Ectodermal cell (in vitro differentiated cells): Measurements from ENCODE around the gene RNPEPL1.

Source experiments
- H3K27ac ChIP-seq: 2 replicates; pipeline ENCODE4 v1.7.0; 2013; ENCODE audit warnings: mild to moderate bottlenecking, low read depth, low read length; ENCODE audit not compliant: insufficient read depth, poor library complexity, severe bottlenecking
- H3K27me3 ChIP-seq: 2 replicates; pipeline ENCODE4 v1.7.0; 2013; ENCODE audit warnings: mild to moderate bottlenecking, low read length; ENCODE audit not compliant: insufficient read depth, control insufficient read depth, poor library complexity, severe bottlenecking
- H3K36me3 ChIP-seq: one replicate; pipeline ENCODE4 v1.7.0; 2013; ENCODE audit warnings: low read length; ENCODE audit not compliant: control insufficient read depth, insufficient read depth
- H3K4me1 ChIP-seq: one replicate; pipeline ENCODE4 v1.7.0; 2013; ENCODE audit warnings: low read length; ENCODE audit not compliant: control insufficient read depth, insufficient read depth
- H3K4me3 ChIP-seq: 2 replicates; pipeline ENCODE4 v1.7.0; 2013; ENCODE audit warnings: low read depth, low read length, control low read depth; ENCODE audit not compliant: insufficient read depth
- H3K9me3 ChIP-seq: 2 replicates; pipeline ENCODE4 v1.7.0; 2013; ENCODE audit warnings: mild to moderate bottlenecking, low read length, moderate library complexity; ENCODE audit not compliant: control insufficient read depth
- WGBS, 2 experiments: methylation state at CpG; one replicate each; pipeline ENCODE4 v1.1.7; 2013; ENCODE audit warnings: missing lambda C conversion rate in 2 of 2; 5-methylcytosine and 5-hydroxymethylcytosine counted together

Gene RNPEPL1

DNA sequence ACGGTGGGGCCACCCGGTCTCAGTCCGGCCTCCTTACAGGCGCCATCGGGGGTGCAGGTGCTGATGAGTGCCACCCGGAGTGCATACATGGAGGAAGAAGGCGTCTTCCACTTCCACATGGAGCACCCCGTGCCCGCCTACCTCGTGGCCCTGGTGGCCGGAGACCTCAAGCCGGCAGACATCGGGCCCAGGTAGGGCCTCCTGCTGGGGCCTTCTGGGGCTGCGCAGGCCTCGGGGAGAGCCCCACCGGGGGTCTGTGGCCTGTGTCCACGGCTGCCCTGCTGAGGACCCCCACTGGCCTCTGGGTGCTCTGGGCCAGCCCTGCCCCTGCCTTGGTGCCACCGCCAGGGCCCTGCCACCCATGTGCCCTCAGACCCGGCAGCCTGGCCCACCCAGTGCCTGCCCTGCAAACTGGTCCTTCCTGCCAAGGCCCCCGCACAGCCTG lies 4.8 kb downstream of the RNPEPL1 start:
- H3K27me3 ChIP-seq = peaks cover 29% of the 10 kb centered on the region
- no peaks in the 10 kb centered on the region for H3K4me1 ChIP-seq
- no peak overlapping the region for H3K4me3 ChIP-seq
- no peaks in the 10 kb centered on the region for H3K36me3 ChIP-seq
- 92 to 93% methylated on average over 20 of the region's 20 CpGs for WGBS, 2 experiments
- no peaks in the 10 kb centered on the region for H3K9me3 ChIP-seq
- no peak overlapping the region for H3K27ac ChIP-seq

DNA sequence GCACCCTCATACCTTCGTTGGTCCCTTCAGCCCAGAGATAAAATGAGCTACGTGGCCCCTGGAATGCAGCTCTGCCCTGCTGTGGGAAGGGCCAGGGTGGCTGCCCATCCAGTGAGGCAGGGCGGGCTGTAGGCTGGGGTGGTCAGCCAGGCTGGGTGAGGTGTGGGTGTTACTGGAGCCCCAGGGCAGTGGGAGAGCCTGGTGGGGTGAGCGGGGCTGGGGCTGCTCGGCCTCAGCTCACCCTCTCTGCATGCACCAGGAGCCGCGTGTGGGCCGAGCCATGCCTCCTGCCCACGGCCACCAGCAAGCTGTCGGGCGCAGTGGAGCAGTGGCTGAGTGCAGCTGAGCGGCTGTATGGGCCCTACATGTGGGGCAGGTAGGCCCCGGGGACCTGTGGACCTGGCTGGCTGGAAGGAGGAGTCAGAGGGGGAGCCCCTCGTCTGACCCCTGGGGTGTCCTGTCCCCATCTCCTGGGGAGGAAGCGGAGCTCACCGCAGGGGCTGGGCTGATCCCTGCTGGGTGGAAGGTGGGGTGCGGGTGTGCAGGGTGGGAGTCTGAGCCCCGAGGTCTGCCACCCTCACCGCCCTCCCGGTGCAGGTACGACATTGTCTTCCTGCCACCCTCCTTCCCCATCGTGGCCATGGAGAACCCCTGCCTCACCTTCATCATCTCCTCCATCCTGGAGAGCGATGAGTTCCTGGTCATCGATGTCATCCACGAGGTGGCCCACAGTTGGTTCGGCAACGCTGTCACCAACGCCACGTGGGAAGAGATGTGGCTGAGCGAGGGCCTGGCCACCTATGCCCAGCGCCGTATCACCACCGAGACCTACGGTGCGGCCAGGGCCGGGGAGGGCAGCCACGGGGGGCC lies 5.5 kb downstream of the RNPEPL1 start:
- Histone ChIP-seq H3K27me3 (peaks cover 25% of the 10 kb centered on the region), H3K4me3 (no peak overlapping the region), H3K36me3 (no peaks in the 10 kb centered on the region), H3K4me1 (no peaks in the 10 kb centered on the region), H3K9me3 (no peaks in the 10 kb centered on the region), H3K27ac (no peak overlapping the region)
- 93 to 94% methylated on average over 37 of the region's 37 CpGs for WGBS, 2 experiments

DNA sequence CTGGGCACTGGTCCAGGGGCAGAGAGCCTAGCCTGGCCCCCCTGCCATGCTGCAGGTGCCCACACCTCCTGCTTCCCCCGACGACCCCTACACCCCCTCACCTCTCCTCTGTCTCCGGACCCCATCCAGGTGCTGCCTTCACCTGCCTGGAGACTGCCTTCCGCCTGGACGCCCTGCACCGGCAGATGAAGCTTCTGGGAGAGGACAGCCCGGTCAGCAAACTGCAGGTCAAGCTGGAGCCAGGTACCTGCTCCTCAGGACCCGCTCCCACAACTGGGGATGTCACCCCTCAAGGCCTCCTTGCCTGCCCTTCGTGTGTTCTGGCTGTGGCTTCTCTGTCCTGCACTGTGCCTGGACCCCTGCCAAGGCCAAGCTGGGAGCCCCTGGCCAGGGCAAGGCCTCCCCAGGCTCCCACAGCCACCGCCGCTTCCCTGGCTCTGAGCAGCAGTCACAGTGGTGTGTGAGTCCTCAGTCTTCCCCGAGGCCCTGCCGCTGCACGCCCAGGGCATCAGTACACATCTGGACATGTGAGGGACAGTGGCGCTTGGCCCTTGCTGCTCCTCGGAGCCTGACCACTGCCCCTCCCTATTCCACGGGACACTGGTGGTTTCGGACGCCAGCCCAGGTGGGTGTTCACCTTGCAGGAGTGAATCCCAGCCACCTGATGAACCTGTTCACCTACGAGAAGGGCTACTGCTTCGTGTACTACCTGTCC lies 6.3 kb downstream of the RNPEPL1 start:
- Histone ChIP-seq H3K27ac (no peak overlapping the region), H3K9me3 (no peaks in the 10 kb centered on the region), H3K4me1 (no peaks in the 10 kb centered on the region), H3K4me3 (no peak overlapping the region), H3K36me3 (no peaks in the 10 kb centered on the region), H3K27me3 (peaks cover 17% of the 10 kb centered on the region)
- WGBS, 2 experiments = 92 to 93% methylated on average over 21 of the region's 21 CpGs

DNA sequence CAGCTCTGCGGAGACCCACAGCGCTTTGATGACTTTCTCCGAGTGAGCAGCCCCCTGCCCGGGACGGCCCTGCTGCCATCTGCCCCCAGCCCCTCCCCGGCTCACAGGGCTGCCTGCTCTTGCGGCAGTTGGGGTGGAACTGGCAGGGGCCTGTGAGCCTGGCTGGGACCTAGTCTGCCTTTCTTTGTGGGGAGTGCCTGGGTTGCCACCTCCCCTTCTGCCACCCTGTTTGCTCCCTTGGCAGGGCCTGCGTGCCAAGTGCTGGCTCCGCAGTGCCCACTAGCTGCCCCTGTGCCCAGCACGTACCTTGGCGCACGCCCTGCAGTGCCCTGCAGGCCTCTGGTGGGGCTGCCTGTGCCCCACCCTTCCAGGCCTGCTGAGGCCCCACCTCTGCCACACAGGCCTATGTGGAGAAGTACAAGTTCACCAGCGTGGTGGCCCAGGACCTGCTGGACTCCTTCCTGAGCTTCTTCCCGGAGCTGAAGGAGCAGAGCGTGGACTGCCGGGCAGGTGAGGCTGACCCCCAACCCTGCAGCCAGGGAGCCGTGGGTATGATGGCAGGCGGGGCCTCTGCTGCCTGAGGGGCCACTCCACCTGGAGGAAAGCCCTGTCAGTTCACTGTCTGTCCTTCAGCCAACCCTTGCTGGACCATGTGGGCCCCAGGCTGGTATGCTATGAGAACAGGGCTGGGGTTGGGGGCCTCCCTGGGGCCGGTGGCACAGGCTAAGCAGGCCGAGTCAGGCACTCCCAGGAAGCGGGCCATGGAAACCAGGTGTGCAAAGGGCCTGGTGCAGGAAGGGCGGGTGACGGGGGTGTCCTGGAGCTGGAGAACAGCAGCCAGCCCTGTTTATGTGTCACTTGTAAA lies 7.0 kb downstream of the RNPEPL1 start:
- 91 to 92% methylated on average over 23 of the region's 23 CpGs for WGBS, 2 experiments
- Histone ChIP-seq H3K9me3 (no peaks in the 10 kb centered on the region), H3K27me3 (peaks cover 9% of the 10 kb centered on the region), H3K4me3 (no peak overlapping the region), H3K36me3 (no peaks in the 10 kb centered on the region), H3K4me1 (no peaks in the 10 kb centered on the region), H3K27ac (no peak overlapping the region)

DNA sequence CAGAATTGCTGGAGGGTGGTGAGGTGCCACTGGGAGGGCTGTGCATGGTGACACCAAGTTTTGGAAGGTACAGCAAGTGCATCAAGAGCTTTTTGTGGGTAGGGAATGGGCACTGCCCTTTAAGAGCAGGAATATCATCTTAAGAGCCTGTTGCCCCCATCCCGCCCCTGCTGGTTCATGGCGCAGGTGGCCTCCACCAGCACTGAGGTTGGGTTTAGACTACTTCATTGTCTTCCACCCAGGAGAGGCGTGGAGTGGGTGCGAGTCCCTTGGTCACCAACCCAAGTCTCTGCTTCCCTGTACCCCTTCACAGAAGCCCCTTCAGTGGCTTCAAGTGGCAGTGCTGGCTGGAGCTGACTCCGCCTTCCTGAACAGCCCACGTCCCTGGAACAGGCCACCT lies 7.8 kb downstream of the RNPEPL1 start:
- H3K4me1 ChIP-seq = no peaks in the 10 kb centered on the region
- no peaks in the 10 kb centered on the region for H3K9me3 ChIP-seq
- no peak overlapping the region for H3K4me3 ChIP-seq
- WGBS, 2 experiments = 83% methylated on average over 6 of the region's 6 CpGs
- no peaks in the 10 kb centered on the region for H3K36me3 ChIP-seq
- no peak overlapping the region for H3K27ac ChIP-seq
- peaks cover 2% of the 10 kb centered on the region for H3K27me3 ChIP-seq

DNA sequence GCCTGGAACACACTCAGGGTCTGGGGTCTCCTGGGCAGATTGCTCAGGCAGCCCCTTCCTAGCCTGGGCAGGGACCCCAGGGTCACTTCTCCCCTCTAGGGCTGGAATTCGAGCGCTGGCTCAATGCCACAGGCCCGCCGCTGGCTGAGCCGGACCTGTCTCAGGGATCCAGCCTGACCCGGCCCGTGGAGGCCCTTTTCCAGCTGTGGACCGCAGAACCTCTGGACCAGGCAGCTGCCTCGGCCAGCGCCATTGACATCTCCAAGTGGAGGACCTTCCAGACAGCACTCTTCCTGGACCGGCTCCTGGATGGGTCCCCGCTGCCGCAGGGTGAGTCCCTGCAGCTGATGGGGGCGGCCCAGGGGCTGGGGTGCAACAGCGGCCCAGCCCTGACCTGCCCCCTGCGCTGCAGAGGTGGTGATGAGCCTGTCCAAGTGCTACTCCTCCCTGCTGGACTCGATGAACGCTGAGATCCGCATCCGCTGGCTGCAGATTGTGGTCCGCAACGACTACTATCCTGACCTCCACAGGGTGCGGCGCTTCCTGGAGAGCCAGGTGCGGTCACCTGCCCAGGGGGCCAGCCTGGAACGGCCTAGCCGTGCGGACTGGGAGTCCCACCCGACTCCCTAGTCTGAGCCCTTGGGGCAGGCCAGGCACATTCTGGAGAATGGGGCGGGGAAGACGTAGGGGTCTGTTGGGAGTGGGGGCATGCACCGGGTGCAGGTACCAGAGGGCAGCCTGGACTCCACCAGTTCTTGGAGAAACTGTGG lies 8.3 kb downstream of the RNPEPL1 start:
- 95 to 96% methylated on average over 32 of the region's 32 CpGs for WGBS, 2 experiments
- no peaks in the 10 kb centered on the region for H3K4me1 ChIP-seq
- no peak overlapping the region for H3K27ac ChIP-seq
- no peaks in the 10 kb centered on the region for H3K27me3 ChIP-seq
- H3K4me3 ChIP-seq = no peak overlapping the region
- H3K36me3 ChIP-seq = no peaks in the 10 kb centered on the region
- no peaks in the 10 kb centered on the region for H3K9me3 ChIP-seq

DNA sequence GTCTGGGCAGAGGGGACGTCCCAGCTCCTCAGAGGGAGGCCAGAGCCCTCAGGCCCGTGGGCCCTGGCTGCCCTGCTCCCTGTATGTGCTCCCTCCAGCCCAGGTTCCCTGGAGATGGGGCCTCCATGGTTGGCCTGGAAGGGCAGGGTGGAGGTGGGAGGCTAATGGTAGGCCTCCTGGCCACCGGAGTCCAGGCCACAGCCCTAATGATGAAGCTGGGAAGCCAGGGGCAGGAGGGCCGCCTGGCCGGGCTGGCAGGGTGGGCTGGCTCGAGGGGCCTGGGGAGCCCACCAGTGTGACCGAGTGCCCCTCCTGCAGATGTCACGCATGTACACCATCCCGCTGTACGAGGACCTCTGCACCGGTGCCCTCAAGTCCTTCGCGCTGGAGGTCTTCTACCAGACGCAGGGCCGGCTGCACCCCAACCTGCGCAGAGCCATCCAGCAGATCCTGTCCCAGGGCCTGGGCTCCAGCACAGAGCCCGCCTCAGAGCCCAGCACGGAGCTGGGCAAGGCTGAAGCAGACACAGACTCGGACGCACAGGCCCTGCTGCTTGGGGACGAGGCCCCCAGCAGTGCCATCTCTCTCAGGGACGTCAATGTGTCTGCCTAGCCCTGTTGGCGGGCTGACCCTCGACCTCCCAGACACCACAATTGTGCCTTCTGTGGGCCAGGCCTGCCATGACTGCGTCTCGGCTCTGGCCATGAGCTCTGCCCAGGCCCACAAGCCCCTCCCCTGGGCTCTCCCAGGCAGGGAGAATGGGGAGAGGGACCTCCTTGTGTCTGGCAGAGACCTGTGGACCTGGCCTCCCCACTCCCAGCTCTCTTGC lies 9.2 kb downstream of the RNPEPL1 start:
- WGBS, 2 experiments = 94% methylated on average over 26 of the region's 26 CpGs
- Histone ChIP-seq H3K4me1 (no peaks in the 10 kb centered on the region), H3K9me3 (no peaks in the 10 kb centered on the region), H3K36me3 (no peaks in the 10 kb centered on the region), H3K4me3 (no peak overlapping the region), H3K27ac (no peak overlapping the region), H3K27me3 (no peaks in the 10 kb centered on the region)

DNA sequence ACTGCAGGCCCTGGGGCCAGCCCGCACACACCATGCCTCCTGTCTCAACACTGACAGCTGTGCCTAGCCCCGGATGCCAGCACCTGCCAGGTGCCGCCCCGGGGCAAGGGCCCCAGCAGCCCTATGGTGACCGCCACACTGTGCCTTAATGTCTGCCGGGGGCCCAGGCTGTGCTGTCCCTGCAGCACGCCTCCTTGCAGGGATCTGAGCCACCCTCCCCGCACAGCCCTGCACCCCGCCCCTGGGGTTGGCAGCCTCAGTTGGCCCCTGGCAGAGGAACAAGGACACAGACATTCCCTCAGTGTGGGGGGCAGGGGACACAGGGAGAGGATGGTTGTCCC lies 9.8 kb downstream of the RNPEPL1 start:
- H3K4me1 ChIP-seq = no peaks in the 10 kb centered on the region
- WGBS, 2 experiments = 92 to 94% methylated on average over 9 of the region's 9 CpGs
- H3K36me3 ChIP-seq = no peaks in the 10 kb centered on the region
- no peak overlapping the region for H3K27ac ChIP-seq
- H3K9me3 ChIP-seq = no peaks in the 10 kb centered on the region
- H3K27me3 ChIP-seq = no peaks in the 10 kb centered on the region
- H3K4me3 ChIP-seq = no peak overlapping the region

DNA sequence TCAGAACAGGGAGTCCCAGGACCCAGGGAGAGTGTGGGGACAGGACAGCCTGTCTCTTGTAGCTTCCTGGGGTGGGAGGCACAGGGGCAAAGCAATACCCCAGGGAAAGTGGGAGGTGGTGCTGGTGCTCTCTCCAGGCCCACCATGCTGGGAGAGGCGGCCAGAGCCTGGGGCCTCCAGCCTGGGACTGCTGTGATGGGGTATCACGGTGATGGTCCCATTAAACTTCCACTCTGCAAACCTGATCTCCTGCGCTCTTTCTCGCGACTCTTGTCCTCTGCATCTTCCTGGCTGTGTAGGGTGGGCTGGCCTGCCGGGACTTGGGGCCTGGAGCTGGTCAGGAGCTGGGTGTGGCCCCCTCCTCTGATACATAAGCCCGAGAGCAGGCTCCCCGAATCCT lies 10.2 kb downstream of the RNPEPL1 start:
- Histone ChIP-seq H3K36me3 (no peaks in the 10 kb centered on the region), H3K4me1 (no peaks in the 10 kb centered on the region), H3K27ac (no peak overlapping the region), H3K27me3 (no peaks in the 10 kb centered on the region), H3K9me3 (no peaks in the 10 kb centered on the region), H3K4me3 (no peak overlapping the region)
- WGBS, 2 experiments = 91 to 93% methylated on average over 8 of the region's 8 CpGs
